22Rv1 (cell line): Measurements from ENCODE around the gene CCDC15.

Experiments
- ZFX ChIP-seq: fragments of 450-650 bp; IDR thresholded peaks from 2 replicates; pipeline ENCODE4 v1.6.1; 2017; ENCODE audit warnings: antibody characterized with exemption, borderline replicate concordance
- TF ChIP-seq, protein P1 (sequence below): fragments of 450-650 bp; IDR thresholded peaks from 2 replicates; pipeline ENCODE4 v1.5.1; 2017; ENCODE audit warnings: mild to moderate bottlenecking

DNA sequence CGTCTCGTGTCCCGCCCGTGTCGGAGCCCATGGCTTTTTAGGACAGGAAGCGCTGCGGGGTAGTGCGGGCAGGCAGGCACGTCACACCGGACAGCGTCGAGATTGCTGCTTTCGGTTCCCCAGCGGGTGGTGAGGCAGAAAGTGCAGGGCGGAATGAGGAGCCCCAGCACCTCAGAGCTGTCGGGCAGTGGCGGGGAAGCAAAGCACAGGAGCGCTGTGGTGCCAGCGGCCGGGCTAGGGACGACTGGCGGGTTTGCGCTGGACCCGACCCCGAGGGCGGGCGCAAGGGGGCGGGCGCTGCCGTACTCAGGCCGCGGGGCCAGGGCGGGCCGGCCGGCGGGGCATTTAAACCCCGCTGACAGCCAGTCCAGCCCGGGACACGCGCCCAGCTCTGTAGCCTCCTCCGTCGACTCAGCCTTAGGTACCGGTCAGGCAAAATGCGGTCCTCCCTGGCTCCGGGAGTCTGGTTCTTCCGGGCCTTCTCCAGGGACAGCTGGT is 109.0 kb downstream of the CCDC15 start, which contains the start of gene SLC37A2:
- TF ChIP-seq, protein P1, sequence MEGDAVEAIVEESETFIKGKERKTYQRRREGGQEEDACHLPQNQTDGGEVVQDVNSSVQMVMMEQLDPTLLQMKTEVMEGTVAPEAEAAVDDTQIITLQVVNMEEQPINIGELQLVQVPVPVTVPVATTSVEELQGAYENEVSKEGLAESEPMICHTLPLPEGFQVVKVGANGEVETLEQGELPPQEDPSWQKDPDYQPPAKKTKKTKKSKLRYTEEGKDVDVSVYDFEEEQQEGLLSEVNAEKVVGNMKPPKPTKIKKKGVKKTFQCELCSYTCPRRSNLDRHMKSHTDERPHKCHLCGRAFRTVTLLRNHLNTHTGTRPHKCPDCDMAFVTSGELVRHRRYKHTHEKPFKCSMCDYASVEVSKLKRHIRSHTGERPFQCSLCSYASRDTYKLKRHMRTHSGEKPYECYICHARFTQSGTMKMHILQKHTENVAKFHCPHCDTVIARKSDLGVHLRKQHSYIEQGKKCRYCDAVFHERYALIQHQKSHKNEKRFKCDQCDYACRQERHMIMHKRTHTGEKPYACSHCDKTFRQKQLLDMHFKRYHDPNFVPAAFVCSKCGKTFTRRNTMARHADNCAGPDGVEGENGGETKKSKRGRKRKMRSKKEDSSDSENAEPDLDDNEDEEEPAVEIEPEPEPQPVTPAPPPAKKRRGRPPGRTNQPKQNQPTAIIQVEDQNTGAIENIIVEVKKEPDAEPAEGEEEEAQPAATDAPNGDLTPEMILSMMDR, result peak; percentile 29
- no peak for TF ChIP-seq ZFX
